Fibroblast of pulmonary artery (primary cell): ENCODE results near the gene HRNR.
A peak's percentile ranks its signal among the peaks of the same experiment; 100 is the strongest.
"Not testable (repeated sequence)": the region's sequence is repeated elsewhere in the genome, so short reads cannot be mapped to it uniquely, and the experiment has no call there.

ENCODE experiments used
- DNase-seq: peaks from one replicate; pipeline ENCODE4 v3.0.0-alpha.2; 2010; ENCODE audit warnings: low read depth
- H3K4me3 ChIP-seq: replicated peaks from 2 replicates; pipeline ENCODE4 v1.5.1; 2011; ENCODE audit warnings: low read depth, mild to moderate bottlenecking, control low read depth, low read length, moderate library complexity
- CTCF ChIP-seq: IDR thresholded peaks from 2 replicates; pipeline ENCODE4 v1.5.1; 2011; ENCODE audit warnings: mild to moderate bottlenecking, control low read depth, low read length, inconsistent platforms; ENCODE audit errors: missing control alignments

Gene HRNR

DNA sequence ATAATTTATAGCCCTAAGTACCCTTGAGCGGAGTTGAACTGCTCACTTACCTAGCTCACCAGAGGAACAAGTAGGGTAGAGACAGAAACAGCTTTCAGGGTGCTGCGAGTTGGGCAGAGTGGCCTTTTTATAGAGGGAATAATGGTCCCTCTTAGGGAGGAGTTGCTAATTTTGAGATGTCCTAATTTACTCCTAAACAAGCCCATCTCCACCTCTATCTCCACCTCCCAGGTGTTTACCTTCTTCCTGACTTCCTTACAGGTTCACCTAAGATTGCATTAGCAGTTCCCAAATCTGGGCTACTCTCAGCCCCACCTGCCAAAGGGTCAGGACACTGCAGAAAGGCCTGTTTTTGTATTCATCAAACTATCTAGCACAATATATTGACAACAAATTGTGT lies at the start of gene HRNR:
TSS of gene HRNR (minus strand) at position 101 of the 400 bp plus-strand sequence. CDS start 940 bp downstream, outside the sequence.
- no peak for TF ChIP-seq CTCF
- DNase-seq = no peak
- H3K4me3 ChIP-seq = no peak within 1 kb of the TSS

GRCh38 chr1:152256394-152256793 lies 32.4 kb upstream of the HRNR start:
- H3K4me3 ChIP-seq, DNase-seq: not testable (repeated sequence)

DNA sequence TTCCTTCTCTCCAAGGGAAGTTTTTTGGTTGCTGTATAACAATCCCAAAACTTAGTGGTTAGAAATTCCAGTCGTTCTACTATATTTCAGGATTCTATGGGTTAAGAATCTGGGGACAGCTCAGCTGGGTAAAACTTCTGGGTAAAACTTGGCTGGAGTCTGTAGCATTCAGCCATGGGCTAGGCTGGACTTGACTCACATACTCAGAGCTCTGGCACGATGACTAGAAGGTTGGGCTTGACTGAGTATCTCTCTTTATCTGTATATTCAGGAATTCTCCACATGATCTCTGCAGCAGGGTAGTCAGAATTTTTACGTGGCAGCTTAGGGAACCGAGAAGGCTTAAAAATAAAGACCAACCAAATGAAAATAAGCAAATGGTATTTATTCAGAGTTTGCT lies 28.2 kb upstream of the HRNR start:
- no peak overlapping the region for H3K4me3 ChIP-seq
- DNase-seq = peak; percentile 11

DNA sequence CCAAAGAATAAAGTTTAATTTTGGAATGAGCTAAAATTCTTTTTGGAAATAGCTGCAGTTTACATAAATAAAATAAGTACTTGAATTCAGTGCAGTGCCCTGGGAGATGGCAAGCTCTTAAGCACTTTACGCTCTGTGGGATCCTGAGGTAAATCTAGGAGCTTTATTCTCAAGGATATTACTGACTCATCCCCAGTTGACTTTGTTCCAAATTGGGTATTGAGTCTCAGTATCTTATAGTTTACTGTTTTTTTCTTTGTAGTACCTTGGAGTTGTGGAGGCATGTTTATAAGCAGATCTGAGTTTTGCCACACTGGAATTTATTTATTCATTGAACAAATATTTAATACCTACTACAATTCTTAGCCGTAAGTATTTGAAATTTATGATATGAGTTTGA lies 27.4 kb upstream of the HRNR start:
- TF ChIP-seq CTCF = no peak
- no peak for DNase-seq
- no peak overlapping the region for H3K4me3 ChIP-seq

More for the DNA sequence above, 28.2 kb upstream of the HRNR start:
- TF ChIP-seq CTCF = no peak

GRCh38 chr1:152247316-152247715 lies 23.3 kb upstream of the HRNR start:
- no peak for TF ChIP-seq CTCF
- no peak overlapping the region for H3K4me3 ChIP-seq
- no peak for DNase-seq

- DNase-seq = no peak
- H3K4me3 ChIP-seq = no peak overlapping the region
- no peak for TF ChIP-seq CTCF
These were observed 20.7 kb upstream of the HRNR start for GRCh38 chr1:152244576-152245273.

- TF ChIP-seq CTCF = no peak
- no peak overlapping the region for H3K4me3 ChIP-seq
- no peak for DNase-seq
These were observed 13.1 kb upstream of the HRNR start for GRCh38 chr1:152237093-152237492.
